HG03039 (cell line): Measurements from ENCODE around the gene C3orf20.

Source experiments
- ATAC-seq: cut with Tn5 transposase; IDR thresholded peaks from one replicate; pipeline ENCODE4 v1.9.1; 2021; ENCODE audit warnings: mild to moderate bottlenecking, moderate library complexity; ENCODE audit not compliant: unreplicated experiment

C3orf20 gene

DNA sequence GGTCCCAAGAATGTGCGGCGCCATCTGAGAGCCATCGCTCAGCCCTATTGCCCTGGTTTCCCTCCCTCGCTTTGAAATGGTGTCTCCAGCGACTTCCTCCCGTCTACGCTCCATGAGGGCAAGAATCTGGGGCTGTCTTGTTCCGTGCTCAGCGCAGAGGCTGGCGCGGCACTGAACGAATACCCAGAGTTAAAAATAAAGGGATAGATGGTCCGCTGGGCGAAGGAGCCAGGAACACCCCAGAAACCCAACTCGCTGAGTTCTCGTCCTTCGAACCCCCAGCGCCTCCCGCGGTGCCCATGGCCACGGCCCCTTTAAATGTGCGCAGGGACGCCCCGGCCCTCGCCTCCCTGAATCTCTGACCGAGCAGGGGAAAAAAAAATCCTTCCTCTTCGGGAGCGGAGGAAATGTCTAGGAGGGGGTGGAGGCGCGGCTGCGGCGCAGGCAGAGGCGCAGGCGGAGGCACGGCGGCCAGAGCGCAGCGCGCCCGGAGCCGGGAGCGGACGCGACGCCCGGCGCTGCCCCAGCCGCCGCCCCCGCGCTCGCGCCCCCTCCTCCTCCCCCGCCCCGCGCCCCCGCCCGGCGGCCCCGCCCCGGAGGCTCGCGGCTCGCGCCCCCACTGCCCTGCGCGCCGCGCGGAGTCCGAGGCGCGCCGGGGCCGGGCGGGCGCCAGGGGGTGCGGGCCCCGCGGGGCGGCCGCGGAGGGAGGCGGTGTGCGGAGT, 135.3 kb downstream of the C3orf20 start:
- no peak for ATAC-seq

DNA sequence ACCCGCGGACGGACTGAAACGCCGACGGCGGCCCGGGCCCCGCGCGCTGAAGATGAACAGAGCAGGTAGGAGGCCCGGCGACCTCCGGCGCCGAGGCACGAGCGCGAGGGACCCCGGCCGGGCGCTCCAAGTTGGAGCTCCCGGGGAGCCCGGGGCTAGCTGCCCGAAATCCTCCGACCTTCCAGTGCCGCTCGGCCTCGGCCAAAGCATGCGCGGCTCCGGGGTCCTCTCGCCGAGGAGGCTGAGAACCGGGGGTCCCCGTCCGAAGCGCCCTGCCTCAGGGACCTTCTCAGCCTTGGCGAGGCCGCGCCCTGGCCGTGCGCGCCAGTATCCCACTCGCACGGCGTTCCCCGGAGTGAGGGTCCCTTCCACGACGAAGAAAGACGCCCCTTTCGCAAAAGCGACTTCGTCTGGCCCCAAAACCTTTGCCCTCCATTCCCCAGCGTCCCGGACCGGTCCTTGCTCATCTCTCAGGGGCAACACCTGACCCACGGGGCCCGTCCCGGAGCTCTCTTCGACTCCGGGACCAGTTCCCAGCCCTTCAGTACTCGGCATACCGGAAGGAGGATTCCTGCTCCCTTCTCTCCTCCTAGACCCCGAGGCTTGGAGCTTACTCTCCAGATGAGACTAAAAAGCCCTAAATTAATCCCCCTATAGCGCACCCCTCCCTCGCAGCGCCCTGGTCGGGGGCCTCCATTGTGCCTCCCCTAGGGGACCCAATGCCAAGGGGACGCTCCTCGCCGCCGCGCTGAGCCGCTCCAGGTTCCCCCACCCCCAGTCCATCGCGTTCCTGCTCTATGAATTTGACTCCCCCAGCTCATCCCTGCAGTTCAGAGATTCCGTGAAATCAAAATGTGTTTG, 136.1 kb downstream of the C3orf20 start:
- ATAC-seq = no peak

GRCh38 chr3:14811684-14812083, 136.7 kb downstream of the C3orf20 start:
- no peak for ATAC-seq

GRCh38 chr3:14812196-14812790, 137.4 kb downstream of the C3orf20 start:
- ATAC-seq = no peak

GRCh38 chr3:14814411-14814871, 139.5 kb downstream of the C3orf20 start:
- ATAC-seq = no peak

- no peak for ATAC-seq
These were observed 141.4 kb downstream of the C3orf20 start for GRCh38 chr3:14816359-14816758.

DNA sequence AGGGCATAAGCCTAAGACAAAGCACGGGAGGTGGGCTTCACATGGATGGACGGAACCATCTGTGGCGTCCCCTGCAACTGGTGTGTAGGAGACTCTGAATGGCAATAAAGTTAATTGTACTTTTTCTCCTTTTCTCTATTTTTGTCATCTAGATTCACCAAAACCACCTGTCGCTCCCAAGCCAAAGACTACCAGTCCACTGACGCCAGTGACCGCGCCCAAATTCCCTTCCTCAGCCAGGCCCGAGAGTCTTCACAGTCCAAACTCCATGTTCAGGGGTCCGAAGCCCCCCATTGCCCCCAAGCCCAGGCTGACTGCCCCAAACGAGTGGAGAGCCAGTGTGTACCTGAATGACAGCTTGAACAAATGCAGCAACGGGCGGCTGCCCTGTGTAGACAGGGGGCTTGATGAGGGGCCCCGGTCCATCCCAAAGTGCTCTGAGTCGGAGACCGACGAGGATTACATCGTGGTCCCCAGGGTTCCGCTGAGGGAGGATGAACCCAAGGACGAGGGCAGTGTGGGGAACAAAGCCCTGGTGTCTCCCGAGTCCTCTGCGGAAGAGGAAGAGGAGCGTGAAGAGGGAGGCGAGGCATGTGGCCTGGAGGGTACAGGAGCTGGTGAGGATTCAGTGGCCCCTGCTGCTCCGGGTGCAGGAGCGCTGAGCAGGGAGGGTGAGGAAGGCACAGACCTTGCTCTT, 144.0 kb downstream of the C3orf20 start, which contains the start of gene FGD5:
Gene FGD5, plus strand, starts transcription at position 159 of the 697 bp plus-strand sequence. Its CDS starts 110 bp downstream, at position 269.
- ATAC-seq = no peak

GRCh38 chr3:14819671-14820070, 144.7 kb downstream of the C3orf20 start:
- ATAC-seq = no peak

DNA sequence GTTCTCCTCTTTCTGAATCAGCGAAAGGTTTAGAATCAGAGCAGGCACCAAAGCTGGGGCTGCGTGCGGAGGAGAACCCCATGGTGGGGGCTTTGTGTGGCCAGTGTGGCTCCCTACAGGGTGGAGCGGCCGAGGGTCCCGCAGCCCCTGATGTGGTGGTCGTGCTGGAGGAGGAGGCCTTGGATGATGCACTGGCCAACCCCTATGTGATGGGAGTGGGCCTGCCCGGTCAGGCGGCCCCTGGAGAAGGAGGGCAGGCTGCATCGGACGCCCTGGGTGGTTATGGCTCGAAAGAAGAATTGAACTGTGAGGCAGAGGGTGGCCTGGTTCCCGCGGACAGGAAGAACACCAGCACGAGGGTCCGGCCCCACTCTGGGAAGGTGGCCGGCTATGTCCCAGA, 145.2 kb downstream of the C3orf20 start:
- no peak for ATAC-seq

DNA sequence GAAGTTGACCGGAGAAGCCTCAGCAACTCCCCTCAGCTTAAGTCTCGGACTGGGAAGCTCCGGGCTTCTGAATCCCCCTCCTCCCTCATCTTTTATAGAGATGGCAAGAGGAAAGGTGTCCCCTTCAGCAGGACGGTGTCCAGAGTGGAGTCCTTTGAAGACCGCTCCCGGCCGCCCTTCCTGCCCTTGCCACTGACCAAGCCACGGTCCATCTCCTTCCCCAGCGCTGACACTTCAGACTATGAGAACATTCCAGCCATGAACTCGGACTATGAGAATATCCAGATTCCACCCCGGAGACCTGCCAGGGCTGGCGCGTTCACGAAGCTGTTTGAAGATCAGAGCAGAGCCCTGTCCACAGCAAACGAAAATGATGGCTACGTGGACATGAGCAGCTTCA, 146.2 kb downstream of the C3orf20 start:
- ATAC-seq = no peak

- no peak for ATAC-seq
These were observed 147.2 kb downstream of the C3orf20 start for GRCh38 chr3:14822134-14822533.
